ENCODE data around the gene AGBL4. TPM values are rescaled to one million over a fixed set of nuclear protein-coding genes. Genes with fewer than 3 reads are reported as not detected.
"Not testable (repeated sequence)": the region's sequence is repeated elsewhere in the genome, so short reads cannot be mapped to it uniquely, and the experiment has no call there.

AGBL4 gene
- total RNA-seq, 1 donor from 2014 or later: not detected

- intact Hi-C loops (cut with micrococcal nuclease): no loop called here
Measured at GRCh38 chr1:49307457-49307856, 716.3 kb downstream of the AGBL4 start.

GRCh38 chr1:49306507-49307070 lies 717.2 kb downstream of the AGBL4 start:
- intact Hi-C loops (cut with micrococcal nuclease): no loop called here

GRCh38 chr1:49302400-49302799 lies 721.4 kb downstream of the AGBL4 start:
- intact Hi-C loops (cut with micrococcal nuclease): not testable (repeated sequence)

GRCh38 chr1:49298304-49298703 lies 725.5 kb downstream of the AGBL4 start:
- intact Hi-C loops (cut with micrococcal nuclease): no loop called here

GRCh38 chr1:49297783-49298182 lies 726.0 kb downstream of the AGBL4 start:
- intact Hi-C loops (cut with micrococcal nuclease): no loop called here

GRCh38 chr1:49294539-49294938 lies 729.2 kb downstream of the AGBL4 start:
- intact Hi-C loops (cut with micrococcal nuclease): no loop called here

GRCh38 chr1:49293016-49293415 lies 730.7 kb downstream of the AGBL4 start:
- intact Hi-C loops (cut with micrococcal nuclease): no loop called here

GRCh38 chr1:49257211-49258049 lies 766.3 kb downstream of the AGBL4 start:
- intact Hi-C loops (cut with micrococcal nuclease): not testable (repeated sequence)

- intact Hi-C loops (cut with micrococcal nuclease): no loop called here
Measured at GRCh38 chr1:49252917-49253316, 770.8 kb downstream of the AGBL4 start.

- intact Hi-C loops (cut with micrococcal nuclease): no loop called here
Measured at GRCh38 chr1:49251019-49251784, 772.6 kb downstream of the AGBL4 start.

- intact Hi-C loops (cut with micrococcal nuclease): no loop called here
Measured at GRCh38 chr1:49240709-49241221, 783.0 kb downstream of the AGBL4 start.

GRCh38 chr1:49234988-49235387 lies 788.8 kb downstream of the AGBL4 start:
- intact Hi-C loops (cut with micrococcal nuclease): no loop called here

GRCh38 chr1:49229555-49229954 lies 794.2 kb downstream of the AGBL4 start:
- intact Hi-C loops (cut with micrococcal nuclease): no loop called here

- intact Hi-C loops (cut with micrococcal nuclease): no loop called here
Measured at GRCh38 chr1:49226758-49227157, 797.0 kb downstream of the AGBL4 start.

GRCh38 chr1:49225464-49225863 lies 798.3 kb downstream of the AGBL4 start:
- intact Hi-C loops (cut with micrococcal nuclease): no loop called here

- intact Hi-C loops (cut with micrococcal nuclease): no loop called here
Measured at GRCh38 chr1:49213301-49213700, 810.5 kb downstream of the AGBL4 start.

GRCh38 chr1:49208712-49209111 lies 815.0 kb downstream of the AGBL4 start:
- intact Hi-C loops (cut with micrococcal nuclease): no loop called here

- intact Hi-C loops (cut with micrococcal nuclease): no loop called here
Measured at GRCh38 chr1:49204720-49205119, 819.0 kb downstream of the AGBL4 start.

- intact Hi-C loops (cut with micrococcal nuclease): no loop called here
Measured at GRCh38 chr1:49200738-49201137, 823.0 kb downstream of the AGBL4 start.

GRCh38 chr1:49199564-49199963 lies 824.2 kb downstream of the AGBL4 start:
- intact Hi-C loops (cut with micrococcal nuclease): no loop called here

GRCh38 chr1:49197081-49197480 lies 826.7 kb downstream of the AGBL4 start:
- intact Hi-C loops (cut with micrococcal nuclease): no loop called here

GRCh38 chr1:49190138-49190537 lies 833.6 kb downstream of the AGBL4 start:
- intact Hi-C loops (cut with micrococcal nuclease): no loop called here
